HEK293 (cell line): ENCODE measurements around the gene C10orf67.

Experiments
- CTCF ChIA-PET: fragments of 350-600 bp; formaldehyde crosslinking; extraction: SDS; loops from one replicate; lab custom pipeline; 2021; ENCODE audit warnings: antibody characterized with exemption; lab: Yijun Ruan, JAX
- POLR2A ChIA-PET: fragments of 300-600 bp; formaldehyde crosslinking; extraction: SDS; loops from one replicate; lab custom pipeline; 2020; ENCODE audit warnings: antibody characterized with exemption, inconsistent platforms; lab: Yijun Ruan, JAX
- H3K27ac ChIP-seq: fragments of 200-500 bp; sonication (Bioruptor generic); 2 replicates; pipeline ENCODE4 v1.5.1; 2014; ENCODE audit warnings: low read depth, low read length, control low read depth, inconsistent platforms; ENCODE audit errors: extremely low read depth
- H3K36me3 ChIP-seq, 2 experiments: fragments of 200-500 bp in 1 of 2; sonication (Bioruptor generic) in 1 of 2; 1 replicate in 1 of 2; 2 replicates in 1 of 2; pipeline ENCODE4 v1.5.1; 2014 to 2017; ENCODE audit warnings: inconsistent platforms in 2 of 2, low read length in 2 of 2; ENCODE audit not compliant: control insufficient read depth in 2 of 2, insufficient read depth in 1 of 2
- H3K4me1 ChIP-seq: fragments of 200-500 bp; sonication (Bioruptor generic); 2 replicates; pipeline ENCODE4 v1.5.1; 2014; ENCODE audit warnings: mild to moderate bottlenecking, low read length, inconsistent platforms; ENCODE audit not compliant: control insufficient read depth, insufficient read depth
- H3K4me3 ChIP-seq: 2 replicates; pipeline ENCODE4 v1.5.1; 2011; ENCODE audit warnings: low read depth, mild to moderate bottlenecking, control low read depth, low read length, moderate library complexity
- H3K9me3 ChIP-seq: fragments of 200-500 bp; sonication (Bioruptor generic); 2 replicates; pipeline ENCODE4 v1.5.1; 2014; ENCODE audit warnings: low read depth, low read length, inconsistent platforms; ENCODE audit not compliant: control insufficient read depth, insufficient read depth
- GFI1B ChIP-seq: fragments of 450-650 bp; formaldehyde crosslinking; IDR thresholded peaks from 2 replicates; pipeline ENCODE4 v1.5.1; 2016; ENCODE audit warnings: missing biosample characterization, missing genetic modification characterization
- KLF1 ChIP-seq: fragments of 450-650 bp; formaldehyde crosslinking; IDR thresholded peaks from 2 replicates; pipeline ENCODE4 v1.5.1; 2016; ENCODE audit warnings: missing biosample characterization, missing genetic modification characterization
- PBX3 ChIP-seq: sonication (generic); formaldehyde crosslinking; IDR thresholded peaks from 2 replicates; pipeline ENCODE4 v1.8.1; 2022; ENCODE audit warnings: mild to moderate bottlenecking, moderate library complexity, missing genetic modification reagents
- SCRT2 ChIP-seq: fragments of 450-650 bp; formaldehyde crosslinking; IDR thresholded peaks from 2 replicates; pipeline ENCODE4 v1.5.1; 2016; ENCODE audit warnings: missing biosample characterization, missing genetic modification characterization
- SETDB1 ChIP-seq: IDR thresholded peaks from one replicate; pipeline ENCODE4 v1.6.1; 2017; ENCODE audit warnings: mild to moderate bottlenecking, low read length, moderate library complexity, mixed read lengths; ENCODE audit not compliant: insufficient read length
- TCF7L2 ChIP-seq: IDR thresholded peaks from 2 replicates; pipeline ENCODE4 v1.6.1; 2011; ENCODE audit warnings: low read depth, mild to moderate bottlenecking, inconsistent platforms, low read length, moderate library complexity, borderline replicate concordance
- ZBTB17 ChIP-seq: fragments of 450-650 bp; formaldehyde crosslinking; IDR thresholded peaks from 2 replicates; pipeline ENCODE4 v1.5.1; 2016; ENCODE audit warnings: missing biosample characterization, missing genetic modification characterization
- ZFP37 ChIP-seq: fragments of 450-650 bp; formaldehyde crosslinking; IDR thresholded peaks from 2 replicates; pipeline ENCODE4 v1.5.1; 2016; ENCODE audit warnings: missing biosample characterization, missing genetic modification characterization
- ZNF133 ChIP-seq: fragments of 450-650 bp; formaldehyde crosslinking; IDR thresholded peaks from 2 replicates; pipeline ENCODE4 v1.5.1; 2016; ENCODE audit warnings: missing biosample characterization, missing genetic modification characterization
- ZNF169 ChIP-seq: fragments of 450-650 bp; formaldehyde crosslinking; IDR thresholded peaks from 2 replicates; pipeline ENCODE4 v1.5.1; 2016; ENCODE audit warnings: missing biosample characterization, missing genetic modification characterization
- ZNF24 ChIP-seq: fragments of 450-650 bp; formaldehyde crosslinking; IDR thresholded peaks from 2 replicates; pipeline ENCODE4 v1.5.1; 2016; ENCODE audit warnings: missing biosample characterization, missing genetic modification characterization
- ZNF302 ChIP-seq: fragments of 450-650 bp; formaldehyde crosslinking; IDR thresholded peaks from 2 replicates; pipeline ENCODE4 v1.5.1; 2016; ENCODE audit warnings: missing biosample characterization, missing genetic modification characterization, low read depth
- ZNF335 ChIP-seq: fragments of 450-650 bp; formaldehyde crosslinking; conservative IDR thresholded peaks from 2 replicates; pipeline ENCODE4 v1.5.1; 2016; ENCODE audit warnings: missing biosample characterization, missing genetic modification characterization
- ZNF366 ChIP-seq: fragments of 450-650 bp; formaldehyde crosslinking; conservative IDR thresholded peaks from 2 replicates; pipeline ENCODE4 v1.5.1; 2016; ENCODE audit warnings: missing biosample characterization, missing genetic modification characterization
- ZNF433 ChIP-seq: fragments of 450-650 bp; formaldehyde crosslinking; IDR thresholded peaks from 2 replicates; pipeline ENCODE4 v1.5.1; 2016; ENCODE audit warnings: missing biosample characterization, missing genetic modification characterization, low read depth
- ZNF558 ChIP-seq: fragments of 450-650 bp; formaldehyde crosslinking; IDR thresholded peaks from 2 replicates; pipeline ENCODE4 v1.5.1; 2016; ENCODE audit warnings: missing biosample characterization, missing genetic modification characterization
- ZNF785 ChIP-seq: fragments of 450-650 bp; formaldehyde crosslinking; IDR thresholded peaks from 2 replicates; pipeline ENCODE4 v1.5.1; 2016; ENCODE audit warnings: missing biosample characterization, missing genetic modification characterization
- ZNF792 ChIP-seq: fragments of 450-650 bp; formaldehyde crosslinking; IDR thresholded peaks from 2 replicates; pipeline ENCODE4 v1.5.1; 2016; ENCODE audit warnings: missing biosample characterization, missing genetic modification characterization
- ZNF830 ChIP-seq: fragments of 450-650 bp; IDR thresholded peaks from 2 replicates; pipeline ENCODE4 v1.5.0; 2018; ENCODE audit warnings: missing biosample characterization, missing genetic modification characterization, low read depth, mild to moderate bottlenecking, moderate library complexity
- ZNF837 ChIP-seq: fragments of 450-650 bp; formaldehyde crosslinking; IDR thresholded peaks from 2 replicates; pipeline ENCODE4 v1.5.1; 2016; ENCODE audit warnings: missing biosample characterization, missing genetic modification characterization
- ZXDB ChIP-seq: fragments of 450-650 bp; formaldehyde crosslinking; IDR thresholded peaks from 2 replicates; pipeline ENCODE4 v1.5.1; 2016; ENCODE audit warnings: missing biosample characterization, missing genetic modification characterization
- TF ChIP-seq, protein P1 (sequence below): IDR thresholded peaks from 2 replicates; pipeline ENCODE4 v1.6.1; 2011; ENCODE audit warnings: mild to moderate bottlenecking, low read depth, low read length, borderline replicate concordance

The C10orf67 gene

DNA sequence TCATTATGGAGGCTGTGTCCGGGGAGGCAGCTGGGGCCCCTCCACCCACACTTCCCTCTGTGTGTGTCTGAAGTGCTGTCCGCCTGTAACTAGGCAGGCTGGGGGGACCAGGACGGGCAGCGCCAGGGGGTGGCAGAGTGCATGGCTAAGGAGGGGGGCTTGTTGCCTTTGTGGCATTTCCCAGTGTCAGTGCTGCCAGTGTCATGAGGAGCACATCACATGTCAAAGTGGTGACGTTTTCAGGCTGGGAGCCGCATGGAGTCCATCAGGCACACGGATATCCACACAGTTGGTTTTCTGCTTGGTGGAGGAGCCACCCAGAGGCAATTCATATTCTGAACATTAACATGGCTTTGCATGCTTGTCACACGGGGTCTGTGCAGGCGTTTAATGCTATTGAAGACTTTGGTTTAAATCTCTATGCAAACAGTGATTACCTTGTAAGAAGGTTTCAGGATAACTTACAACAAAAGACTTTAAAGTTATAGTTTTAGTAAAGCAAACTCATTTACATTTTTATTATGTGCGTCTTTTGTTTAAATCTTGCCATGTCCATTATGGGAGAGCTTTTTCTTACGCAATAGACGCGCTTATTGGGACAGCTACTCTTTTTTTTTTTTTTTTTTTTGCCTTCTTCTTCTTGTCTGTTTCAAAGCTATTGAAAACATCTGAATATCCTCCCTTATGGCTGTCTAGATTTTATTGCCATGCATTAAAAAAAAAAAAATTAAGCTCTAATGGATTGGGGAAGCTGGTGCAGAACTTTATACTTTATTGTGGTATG is 52.9 kb downstream of the C10orf67 start:
- H3K27ac ChIP-seq: no peak overlapping the region
- H3K36me3 ChIP-seq: no peaks in the 10 kb centered on the region
- CTCF ChIA-PET: interaction anchor here (0.5 to 6.4 kb wide), 12 partner anchors 11 to 1157 kb away, joined by 3 to 96 read pairs (median 4); no protein-coding TSS in a partner anchor
- TF ChIP-seq SETDB1: no peak
- no peak for TF ChIP-seq ZBTB17 (tag by site-specific recombination)
- no peak for TF ChIP-seq ZNF302 (tag by site-specific recombination)
- no peak for TF ChIP-seq ZNF837 (tag by site-specific recombination)
- no peak for TF ChIP-seq KLF1 (tag by site-specific recombination)
- no peak for TF ChIP-seq ZNF558 (tag by site-specific recombination)
- TF ChIP-seq ZNF785 (tag by site-specific recombination): no peak
- no peak for TF ChIP-seq ZFP37 (tag by site-specific recombination)
- TF ChIP-seq GFI1B (tag by site-specific recombination): no peak
- TF ChIP-seq ZNF830: no peak
- TF ChIP-seq ZNF335 (tag by site-specific recombination): no peak
- TF ChIP-seq SCRT2 (tag by site-specific recombination): no peak
- no peak for TF ChIP-seq ZNF433 (tag by site-specific recombination)
- TF ChIP-seq ZXDB (tag by site-specific recombination): no peak
- no peak for TF ChIP-seq TCF7L2
- TF ChIP-seq ZNF366 (tag by site-specific recombination): no peak
- TF ChIP-seq ZNF792 (tag by site-specific recombination): no peak
- TF ChIP-seq, all 188 proteins: peak for 0
- no peaks in the 10 kb centered on the region for H3K9me3 ChIP-seq
- H3K4me3 ChIP-seq: no peak overlapping the region
- H3K4me1 ChIP-seq: no peaks in the 10 kb centered on the region
- POLR2A ChIA-PET: no interaction called here

- ChIA-PET POLR2A (no interaction called here), CTCF (interaction anchor here (0.6 to 2.1 kb wide), 3 partner anchors 9 to 127 kb away, joined by 3 to 12 read pairs (median 8); no protein-coding TSS in a partner anchor)
- Histone ChIP-seq H3K36me3 (no peaks in the 10 kb centered on the region), H3K9me3 (no peaks in the 10 kb centered on the region), H3K4me1 (no peaks in the 10 kb centered on the region), H3K27ac (no peak overlapping the region)
- no peak for TF ChIP-seq ZNF169
- TF ChIP-seq ZNF24 (tag by site-specific recombination): no peak
- TF ChIP-seq, protein P1, sequence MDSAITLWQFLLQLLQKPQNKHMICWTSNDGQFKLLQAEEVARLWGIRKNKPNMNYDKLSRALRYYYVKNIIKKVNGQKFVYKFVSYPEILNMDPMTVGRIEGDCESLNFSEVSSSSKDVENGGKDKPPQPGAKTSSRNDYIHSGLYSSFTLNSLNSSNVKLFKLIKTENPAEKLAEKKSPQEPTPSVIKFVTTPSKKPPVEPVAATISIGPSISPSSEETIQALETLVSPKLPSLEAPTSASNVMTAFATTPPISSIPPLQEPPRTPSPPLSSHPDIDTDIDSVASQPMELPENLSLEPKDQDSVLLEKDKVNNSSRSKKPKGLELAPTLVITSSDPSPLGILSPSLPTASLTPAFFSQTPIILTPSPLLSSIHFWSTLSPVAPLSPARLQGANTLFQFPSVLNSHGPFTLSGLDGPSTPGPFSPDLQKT: no peak
- no peak for TF ChIP-seq PBX3 (CRISPR knock-in tag)
- no peak for TF ChIP-seq ZNF133 (tag by site-specific recombination)
- TF ChIP-seq, all 188 proteins: peak for 0
- no peak overlapping the region for H3K4me3 ChIP-seq
These were observed 59.8 kb downstream of the C10orf67 start for GRCh38 chr10:23284674-23285335.
